A673 (cell line): ENCODE measurements around the gene DHRS12.

ENCODE experiments used
- EZH2 ChIP-seq: fragments of 200-600 bp; sonication (generic); IDR thresholded peaks from 2 replicates; pipeline ENCODE4 v1.6.1; 2017; ENCODE audit warnings: borderline replicate concordance, low read depth, mild to moderate bottlenecking, mixed read lengths, antibody characterized with exemption, low read length; ENCODE audit not compliant: poor library complexity, severe bottlenecking
- TF ChIP-seq, protein P1 (sequence below): fragments of 300-800, 200-600 bp; sonication (generic); conservative IDR thresholded peaks from 2 replicates; pipeline ENCODE4 v1.5.1; 2017; ENCODE audit warnings: low read depth, mild to moderate bottlenecking, antibody characterized with exemption, low read length, moderate library complexity, mixed read lengths

DNA sequence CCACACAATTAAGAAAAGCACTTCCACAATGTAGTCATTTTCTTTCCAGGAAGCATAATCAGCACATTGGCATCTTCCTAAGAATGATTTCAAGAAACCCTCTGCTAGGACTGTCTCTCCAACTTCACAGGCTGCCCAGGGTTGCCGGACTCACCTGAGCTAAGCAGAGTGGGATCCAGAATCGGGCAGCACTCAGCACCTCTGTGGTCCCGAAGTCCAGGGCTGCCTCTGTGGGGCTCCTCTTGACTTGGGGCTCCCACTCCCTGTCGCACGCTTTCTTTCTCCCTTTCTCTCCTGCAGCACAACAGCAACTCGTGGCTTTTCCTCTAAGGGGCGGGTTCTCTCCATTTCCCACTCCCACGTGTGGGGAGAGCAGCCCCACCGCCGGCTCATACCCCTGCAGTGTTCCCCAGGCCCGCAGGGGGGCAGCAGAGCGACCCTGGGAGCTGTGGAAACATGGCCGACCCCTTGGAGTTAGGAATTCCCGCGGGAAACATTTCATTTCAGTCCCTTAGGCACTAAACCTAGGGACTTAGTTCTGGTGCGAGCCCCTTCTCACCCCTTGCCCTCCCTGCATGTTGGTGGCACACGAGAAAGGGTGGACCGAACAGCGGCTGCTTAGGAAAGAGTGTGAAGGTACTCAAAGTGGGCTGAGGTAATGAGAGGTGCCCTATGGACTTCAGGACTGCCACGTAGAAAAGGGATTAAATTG, 41.1 kb upstream of the DHRS12 start, which contains the start of gene TMEM272:
- TF ChIP-seq, protein P1, sequence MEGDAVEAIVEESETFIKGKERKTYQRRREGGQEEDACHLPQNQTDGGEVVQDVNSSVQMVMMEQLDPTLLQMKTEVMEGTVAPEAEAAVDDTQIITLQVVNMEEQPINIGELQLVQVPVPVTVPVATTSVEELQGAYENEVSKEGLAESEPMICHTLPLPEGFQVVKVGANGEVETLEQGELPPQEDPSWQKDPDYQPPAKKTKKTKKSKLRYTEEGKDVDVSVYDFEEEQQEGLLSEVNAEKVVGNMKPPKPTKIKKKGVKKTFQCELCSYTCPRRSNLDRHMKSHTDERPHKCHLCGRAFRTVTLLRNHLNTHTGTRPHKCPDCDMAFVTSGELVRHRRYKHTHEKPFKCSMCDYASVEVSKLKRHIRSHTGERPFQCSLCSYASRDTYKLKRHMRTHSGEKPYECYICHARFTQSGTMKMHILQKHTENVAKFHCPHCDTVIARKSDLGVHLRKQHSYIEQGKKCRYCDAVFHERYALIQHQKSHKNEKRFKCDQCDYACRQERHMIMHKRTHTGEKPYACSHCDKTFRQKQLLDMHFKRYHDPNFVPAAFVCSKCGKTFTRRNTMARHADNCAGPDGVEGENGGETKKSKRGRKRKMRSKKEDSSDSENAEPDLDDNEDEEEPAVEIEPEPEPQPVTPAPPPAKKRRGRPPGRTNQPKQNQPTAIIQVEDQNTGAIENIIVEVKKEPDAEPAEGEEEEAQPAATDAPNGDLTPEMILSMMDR: peak; percentile 98
- no peak for TF ChIP-seq EZH2
